NCI-H82 (cell line): Measurements from ENCODE around the gene HCN3.
A peak's percentile ranks its signal among the peaks of the same experiment; 100 is the strongest.
"Not testable (repeated sequence)": the region's sequence is repeated elsewhere in the genome, so short reads cannot be mapped to it uniquely, and the experiment has no call there.

Experiments used
- DNase-seq: peaks from one replicate; lab custom pipeline; 2025; lab: John Stamatoyannopoulos, UW

HCN3 gene

GRCh38 chr1:155309423-155310021, 32.3 kb downstream of the HCN3 start:
- DNase-seq, result peak; percentile 59

- no peak for DNase-seq
Measured at GRCh38 chr1:155313261-155313660, 36.0 kb downstream of the HCN3 start.

- DNase-seq, result no peak
Measured at GRCh38 chr1:155316922-155317321, 39.7 kb downstream of the HCN3 start.

- DNase-seq, result no peak
Measured at GRCh38 chr1:155318082-155318481, 40.8 kb downstream of the HCN3 start.

- no peak for DNase-seq
Measured at GRCh38 chr1:155319536-155319935, 42.3 kb downstream of the HCN3 start.

GRCh38 chr1:155320252-155320651, 43.0 kb downstream of the HCN3 start:
- DNase-seq, result no peak

GRCh38 chr1:155320661-155321617, 43.7 kb downstream of the HCN3 start, which contains the start of gene RUSC1:
Gene RUSC1 (plus strand): TSS chr1:155320894. CDS start chr1:155321774, 880 bp downstream.
- peak; percentile 87 for DNase-seq

- DNase-seq, result peak; percentile 32
Measured at GRCh38 chr1:155321639-155322503, 44.6 kb downstream of the HCN3 start.

GRCh38 chr1:155322571-155322952, 45.3 kb downstream of the HCN3 start:
- DNase-seq, result peak; percentile 57

GRCh38 chr1:155322953-155323728, 45.9 kb downstream of the HCN3 start:
- peak; percentile 96 for DNase-seq

- peak; percentile 87 for DNase-seq
Measured at GRCh38 chr1:155323729-155324036, 46.4 kb downstream of the HCN3 start.

- peak; percentile 98 for DNase-seq
Measured at GRCh38 chr1:155324037-155324716, 46.9 kb downstream of the HCN3 start.

- peak; percentile 79 for DNase-seq
Measured at GRCh38 chr1:155324717-155325602, 47.7 kb downstream of the HCN3 start.

GRCh38 chr1:155325603-155325893, 48.3 kb downstream of the HCN3 start:
- no peak for DNase-seq

- no peak for DNase-seq
Measured at GRCh38 chr1:155326020-155326526, 48.8 kb downstream of the HCN3 start.

GRCh38 chr1:155326631-155327037, 49.4 kb downstream of the HCN3 start:
- DNase-seq, result no peak

- no peak for DNase-seq
Measured at GRCh38 chr1:155327981-155328380, 50.7 kb downstream of the HCN3 start.

GRCh38 chr1:155328856-155329255, 51.6 kb downstream of the HCN3 start:
- DNase-seq, result not testable (repeated sequence)

GRCh38 chr1:155329980-155330598, 52.8 kb downstream of the HCN3 start:
- no peak for DNase-seq

GRCh38 chr1:155334962-155335361, 57.7 kb downstream of the HCN3 start:
- no peak for DNase-seq
